Esophagus squamous epithelium (tissue), 5 donors: ENCODE data around the gene AMH. TPM values are rescaled to one million over a fixed set of nuclear protein-coding genes. Genes with fewer than 3 reads are reported as not detected.

Experiments
- DNase-seq: peaks from one replicate; lab custom pipeline; 2025; lab: John Stamatoyannopoulos, UW
- H3K27ac ChIP-seq, 4 donors: fragments of 200-600 bp; sonication (generic); one replicate each; pipeline ENCODE4 v1.5.1; 2016 to 2019; ENCODE audit warnings: mild to moderate bottlenecking in 1 of 4
- H3K27me3 ChIP-seq, 4 donors: fragments of 200-600 bp; sonication (generic); 1 replicate in 3 of 4; 2 replicates in 1 of 4; pipeline versions ENCODE4 v1.5.1 to v1.6.0; 2017 to 2021; ENCODE audit warnings: antibody characterized with exemption in 1 of 4
- H3K36me3 ChIP-seq, 3 donors: fragments of 200-600 bp; sonication (generic); one replicate each; pipeline ENCODE4 v1.5.1; 2016 to 2019
- H3K4me1 ChIP-seq, 3 donors: fragments of 200-600 bp; sonication (generic); one replicate each; pipeline ENCODE4 v1.5.1; 2017 to 2019
- H3K4me3 ChIP-seq, 4 donors: fragments of 200-600 bp; sonication (generic); 1 replicate in 3 of 4; 2 replicates in 1 of 4; pipeline ENCODE4 v1.5.1; 2016 to 2019; ENCODE audit warnings: mild to moderate bottlenecking in 2 of 4, moderate library complexity in 1 of 4
- H3K9me3 ChIP-seq, 3 donors: fragments of 200-600 bp; sonication (generic); one replicate each; pipeline ENCODE4 v1.5.1; 2016 to 2019
- POLR2A ChIP-seq, 4 donors: fragments of 450-650 bp; IDR thresholded peaks; one replicate each; pipeline ENCODE4 v1.6.1; 2017; ENCODE audit warnings: antibody characterized with exemption in 4 of 4, mild to moderate bottlenecking in 4 of 4, moderate library complexity in 3 of 4
- WGBS, 2 donors: methylation state at CpG; one replicate each; pipeline ENCODE4 v1.1.5; 2018; 5-methylcytosine and 5-hydroxymethylcytosine counted together
- intact Hi-C: fragments of 100-400 bp; cut with DNase I; formaldehyde crosslinking; loops from one replicate; pipeline ENCODE4 v1.15.0; 2022
- total RNA-seq, 4 donors: library from RNA; depleted of rRNA; stranded (reverse); fragments of >200 nt; gene quantifications; one replicate each; pipeline ENCODE4 v1.1.0, GENCODE V29; 2016
- TF ChIP-seq, protein P1 (sequence below), 6 experiments: fragments of 450-650 bp in 4 of 6; fragments of 200-600 bp in 2 of 6; sonication (generic) in 2 of 6; IDR thresholded peaks; one replicate each; pipeline ENCODE4 v1.5.1; 2016 to 2019; ENCODE audit warnings: antibody characterized with exemption in 6 of 6, mild to moderate bottlenecking in 4 of 6, moderate library complexity in 4 of 6
- donor health status: DM: yes; HTN: yes; CAD: no.

Gene AMH
- total RNA-seq, 4 donors from 2014 or later, result 0.76 to 1.1 (median 0.88) TPM; not detected in 1

DNA sequence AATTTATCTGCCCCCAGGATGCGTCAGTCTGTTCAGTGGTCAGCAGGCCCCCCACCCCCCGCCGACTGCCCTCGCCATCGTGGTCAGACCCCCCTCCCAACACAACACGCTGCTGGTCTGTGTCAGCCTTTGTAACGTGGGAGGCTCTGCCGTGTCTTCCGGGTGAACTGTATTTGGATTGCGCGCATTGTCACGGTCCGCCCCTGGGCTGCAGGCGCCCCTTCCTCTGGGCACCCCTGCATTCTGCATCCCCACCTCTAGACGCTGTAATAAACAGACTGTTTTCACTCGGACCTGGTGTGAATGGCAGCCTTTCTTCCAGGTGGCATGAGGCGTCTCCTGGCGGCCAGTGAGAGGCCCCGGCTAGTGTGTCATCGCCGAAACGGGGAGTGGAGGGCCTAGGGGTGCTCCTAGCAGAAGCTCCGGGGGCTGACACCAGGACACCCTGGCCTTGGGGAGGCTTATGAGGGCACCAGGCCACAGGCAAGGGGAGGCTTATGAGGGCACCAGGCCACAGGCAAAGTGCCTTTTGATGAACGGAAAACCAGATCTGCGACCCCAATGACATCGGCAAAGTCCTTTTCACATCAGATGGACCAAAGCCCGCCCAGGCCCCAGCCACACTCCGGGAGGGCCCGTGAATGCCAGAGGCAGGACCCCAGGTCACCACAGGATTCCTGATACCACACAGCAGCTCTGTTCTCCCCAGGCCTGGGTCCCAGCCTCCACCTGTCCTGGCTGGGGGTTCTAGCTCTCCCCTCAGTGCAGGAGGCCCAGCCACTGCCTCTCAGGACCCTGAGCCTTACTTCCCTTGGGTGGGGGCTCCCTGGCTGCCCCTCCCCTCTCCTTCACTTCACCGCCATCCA is 16.6 kb upstream of the AMH start:
- peaks cover 10 to 76% (median 18%) of the 10 kb centered on the region in 3 donors for H3K4me1 ChIP-seq
- no peak overlapping the region for H3K27ac ChIP-seq
- H3K27me3 ChIP-seq, result no peaks in the 10 kb centered on the region
- H3K9me3 ChIP-seq, result no peaks in the 10 kb centered on the region
- peaks cover 7 to 74% (median 28%) of the 10 kb centered on the region in 3 donors for H3K36me3 ChIP-seq
- no peak for TF ChIP-seq POLR2A (IDR thresholded peaks at IDR 0.05)
- TF ChIP-seq, protein P1, sequence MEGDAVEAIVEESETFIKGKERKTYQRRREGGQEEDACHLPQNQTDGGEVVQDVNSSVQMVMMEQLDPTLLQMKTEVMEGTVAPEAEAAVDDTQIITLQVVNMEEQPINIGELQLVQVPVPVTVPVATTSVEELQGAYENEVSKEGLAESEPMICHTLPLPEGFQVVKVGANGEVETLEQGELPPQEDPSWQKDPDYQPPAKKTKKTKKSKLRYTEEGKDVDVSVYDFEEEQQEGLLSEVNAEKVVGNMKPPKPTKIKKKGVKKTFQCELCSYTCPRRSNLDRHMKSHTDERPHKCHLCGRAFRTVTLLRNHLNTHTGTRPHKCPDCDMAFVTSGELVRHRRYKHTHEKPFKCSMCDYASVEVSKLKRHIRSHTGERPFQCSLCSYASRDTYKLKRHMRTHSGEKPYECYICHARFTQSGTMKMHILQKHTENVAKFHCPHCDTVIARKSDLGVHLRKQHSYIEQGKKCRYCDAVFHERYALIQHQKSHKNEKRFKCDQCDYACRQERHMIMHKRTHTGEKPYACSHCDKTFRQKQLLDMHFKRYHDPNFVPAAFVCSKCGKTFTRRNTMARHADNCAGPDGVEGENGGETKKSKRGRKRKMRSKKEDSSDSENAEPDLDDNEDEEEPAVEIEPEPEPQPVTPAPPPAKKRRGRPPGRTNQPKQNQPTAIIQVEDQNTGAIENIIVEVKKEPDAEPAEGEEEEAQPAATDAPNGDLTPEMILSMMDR (IDR thresholded peaks at IDR 0.05), result no peak
- H3K4me3 ChIP-seq, result no peak overlapping the region
- intact Hi-C loops, result loop anchor here (10.0 kb wide), 1 partner anchor 78 kb away; the partner anchor contains the start of gene AP3D1
- 74 to 80% methylated on average over 13 of the region's 30 CpGs for WGBS, 2 donors
- no peak for DNase-seq

- Histone ChIP-seq H3K27ac (no peak overlapping the region), H3K4me3 (no peak overlapping the region), H3K9me3 (no peaks in the 10 kb centered on the region), H3K4me1 (peaks cover 18 to 76% (median 30%) of the 10 kb centered on the region in 3 donors), H3K36me3 (peaks cover 6 to 62% (median 21%) of the 10 kb centered on the region in 3 donors), H3K27me3 (no peaks in the 10 kb centered on the region)
- intact Hi-C loops, result loop anchor here (10.0 kb wide), 1 partner anchor 79 kb away; the partner anchor contains the start of gene AP3D1
- TF ChIP-seq, protein P1 (IDR thresholded peaks at IDR 0.05), result no peak
- TF ChIP-seq POLR2A (IDR thresholded peaks at IDR 0.05), result no peak
- DNase-seq, result no peak
- WGBS, 2 donors, result 79 to 87% methylated on average over 20 to 21 of the region's 25 CpGs
These were observed 15.4 kb upstream of the AMH start for GRCh38 chr19:2233601-2234280.

DNA sequence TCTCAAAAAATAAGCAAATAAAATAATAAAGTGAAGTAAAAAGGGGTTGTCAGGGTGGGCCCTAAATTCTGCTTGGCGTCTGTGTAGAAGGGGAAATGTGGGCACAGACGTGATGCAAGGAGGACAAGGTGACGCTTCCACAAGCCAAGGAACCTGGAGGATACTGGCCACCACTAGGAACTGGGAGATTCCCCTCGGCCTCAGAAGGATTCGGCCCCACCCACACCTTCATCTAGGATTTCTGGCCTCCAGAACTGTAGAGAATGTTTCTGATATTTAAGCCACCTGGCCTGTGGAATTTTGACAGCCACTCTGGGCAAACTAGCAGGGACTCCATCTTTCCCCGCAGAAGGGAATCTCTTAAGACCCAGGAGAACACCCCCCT is 14.1 kb upstream of the AMH start:
- H3K27me3 ChIP-seq, result no peaks in the 10 kb centered on the region
- no peaks in the 10 kb centered on the region for H3K9me3 ChIP-seq
- no peak for DNase-seq
- TF ChIP-seq, protein P1 (IDR thresholded peaks at IDR 0.05), result no peak
- TF ChIP-seq POLR2A (IDR thresholded peaks at IDR 0.05), result no peak
- peak overlapping the region; percentile 96 to 99 (median 98) for H3K27ac ChIP-seq
- H3K4me3 ChIP-seq, result peak overlapping the region; percentile 79 to 97 (median 86)
- 26 to 36% methylated on average over 6 of the region's 6 CpGs for WGBS, 2 donors
- intact Hi-C loops, result loop anchor here (10.0 kb wide), 1 partner anchor 80 kb away; the partner anchor contains the start of gene AP3D1
- peaks cover 6 to 49% (median 9%) of the 10 kb centered on the region in 3 donors for H3K36me3 ChIP-seq
- peaks cover 21 to 85% (median 41%) of the 10 kb centered on the region in 3 donors for H3K4me1 ChIP-seq

DNA sequence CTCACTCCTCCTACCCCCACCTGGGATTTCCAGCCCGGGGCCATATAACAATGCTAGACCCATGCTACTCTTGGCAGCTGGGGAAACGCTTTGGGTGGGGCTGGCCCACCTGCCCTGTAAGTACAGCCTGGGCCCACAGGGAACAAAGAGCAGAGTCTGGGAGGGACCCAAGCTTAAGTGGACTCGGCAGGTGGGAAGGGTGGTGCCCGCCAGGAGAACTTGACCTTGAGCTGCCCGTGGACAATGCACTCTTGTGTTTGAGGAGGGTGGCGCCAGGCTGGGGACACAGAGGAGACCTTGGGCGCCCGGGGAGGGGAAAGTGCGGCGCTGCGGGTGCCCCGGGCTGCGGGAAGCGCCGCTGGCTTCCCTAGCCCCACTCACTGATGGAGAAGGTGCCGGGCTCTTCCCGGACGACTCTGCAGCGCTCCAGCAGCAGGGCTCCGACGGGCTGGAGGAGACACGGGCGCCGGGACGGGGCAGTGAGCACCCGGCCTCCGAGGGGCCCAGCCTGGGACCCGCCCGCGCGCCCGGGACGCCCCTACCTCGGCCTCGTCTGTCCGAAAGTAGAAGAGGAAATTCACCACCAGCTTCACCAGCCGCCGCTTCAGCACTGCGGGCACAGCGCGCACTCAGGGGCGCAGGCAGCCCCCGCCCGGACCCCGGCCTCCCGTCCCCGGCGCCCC is 13.6 kb upstream of the AMH start:
- Histone ChIP-seq H3K27me3 (no peaks in the 10 kb centered on the region), H3K36me3 (peaks cover 5 to 44% (median 6%) of the 10 kb centered on the region in 3 donors), H3K4me3 (peak overlapping the region; percentile 79 to 97 (median 86)), H3K27ac (peak overlapping the region; percentile 96 to 99 (median 98)), H3K9me3 (no peaks in the 10 kb centered on the region), H3K4me1 (peaks cover 26 to 86% (median 47%) of the 10 kb centered on the region in 3 donors)
- 0 to 2% methylated on average over 1 to 8 of the region's 48 CpGs for WGBS, 2 donors
- no peak for TF ChIP-seq POLR2A (IDR thresholded peaks at IDR 0.05)
- TF ChIP-seq, protein P1 (IDR thresholded peaks at IDR 0.05), result peak in 1 of 6 experiments; percentile 4
- intact Hi-C loops, result loop anchor here (2.0 to 10.0 kb wide), 2 partner anchors 35 to 81 kb away; partner anchors contain the start of gene AP3D1
- no peak for DNase-seq
